Glomerular endothelial cell (primary cell): Measurements from ENCODE around the gene PRKCA. TPM values are rescaled to one million over a fixed set of nuclear protein-coding genes. Genes with fewer than 3 reads are reported as not detected.

Experiments
- DNase-seq: peaks from one replicate; pipeline ENCODE4 v3.0.0-alpha.2; 2011; ENCODE audit warnings: low read depth, low spot score; ENCODE audit errors: extremely low read depth
- total RNA-seq: library from RNA; depleted of rRNA; stranded (reverse); fragments of >200 nt; gene quantifications from 2 replicates; pipeline ENCODE4 v1.2.3, GENCODE V29; 2015

PRKCA gene
- total RNA-seq, 1 donor from 2014 or later, result 18.4 TPM

DNA sequence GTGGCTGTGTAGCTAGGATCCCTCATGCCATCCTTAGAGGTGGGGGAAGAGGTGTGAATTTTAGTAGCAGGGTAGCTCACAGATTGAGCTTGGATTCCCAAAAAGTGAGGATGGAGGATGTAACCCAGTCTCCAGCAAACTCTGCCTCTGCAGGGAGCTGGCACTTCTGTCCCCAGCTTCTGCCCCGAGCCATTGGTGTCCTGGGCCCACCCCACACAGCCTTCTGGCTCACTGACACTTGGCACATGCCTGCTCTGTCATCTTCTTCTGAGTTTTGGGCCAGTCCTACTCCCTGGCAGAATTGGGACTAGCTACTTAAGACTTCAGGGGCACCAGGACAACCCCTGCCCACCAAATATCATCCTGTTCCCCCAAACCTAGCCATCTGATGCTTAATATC, 534.8 kb downstream of the PRKCA start:
- no peak for DNase-seq

DNA sequence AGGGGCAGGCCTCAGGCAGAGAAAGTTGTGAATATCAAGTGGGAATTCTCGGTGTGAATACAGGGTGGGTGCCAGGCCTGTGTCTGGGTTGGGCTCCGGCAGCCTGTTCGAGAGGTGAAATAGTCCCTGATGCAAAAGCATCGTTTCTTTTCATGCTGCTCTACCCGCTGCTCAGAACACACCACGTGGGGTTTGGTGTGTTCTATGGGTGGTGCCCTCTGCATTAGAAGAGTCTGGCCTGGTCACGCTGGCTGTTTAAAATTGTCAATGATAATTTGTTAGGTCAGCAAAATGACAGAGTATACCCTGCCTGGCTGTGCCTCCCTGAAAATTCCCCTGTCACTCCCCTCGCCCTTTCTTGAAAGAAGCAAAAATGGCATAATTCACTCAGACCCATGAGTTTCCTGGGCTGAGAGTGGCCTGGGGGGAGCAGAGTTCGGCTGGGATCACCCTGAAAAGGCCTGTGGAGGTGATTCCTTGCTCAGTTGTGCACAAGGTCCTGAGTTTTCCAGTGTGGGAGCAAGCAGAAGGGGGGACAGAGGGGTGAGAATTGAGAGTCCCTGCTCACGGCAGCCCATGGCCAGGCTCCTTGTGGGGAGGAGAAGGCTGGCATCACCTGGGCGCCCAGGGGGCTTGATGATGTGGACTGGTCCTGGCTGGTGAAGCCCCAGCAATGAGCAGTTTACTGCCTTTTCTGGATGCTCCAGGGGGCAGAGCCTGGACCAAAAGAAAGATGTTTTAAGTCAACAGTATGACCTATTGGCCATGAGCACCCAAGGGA, 535.7 kb downstream of the PRKCA start:
- no peak for DNase-seq

DNA sequence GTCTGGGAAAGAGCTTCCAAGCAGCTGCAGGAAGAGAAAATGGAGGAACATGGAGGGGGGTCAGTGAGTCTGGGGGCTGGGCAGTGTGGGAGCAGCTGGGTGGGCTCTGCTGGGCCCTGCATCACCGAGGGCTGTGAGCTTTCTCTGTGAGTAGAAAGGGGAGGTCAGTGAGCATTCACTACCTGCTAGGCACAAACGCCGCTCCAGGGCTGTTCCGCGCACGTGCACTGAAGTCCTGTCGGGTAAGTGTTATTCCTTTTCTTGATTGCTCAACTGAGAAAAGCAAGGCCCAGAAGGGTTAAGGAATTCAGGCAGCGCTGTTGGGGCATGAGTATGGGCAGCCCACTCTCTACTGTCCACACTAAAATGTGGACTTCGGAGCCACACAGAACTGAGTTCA, 537.2 kb downstream of the PRKCA start:
- no peak for DNase-seq

DNA sequence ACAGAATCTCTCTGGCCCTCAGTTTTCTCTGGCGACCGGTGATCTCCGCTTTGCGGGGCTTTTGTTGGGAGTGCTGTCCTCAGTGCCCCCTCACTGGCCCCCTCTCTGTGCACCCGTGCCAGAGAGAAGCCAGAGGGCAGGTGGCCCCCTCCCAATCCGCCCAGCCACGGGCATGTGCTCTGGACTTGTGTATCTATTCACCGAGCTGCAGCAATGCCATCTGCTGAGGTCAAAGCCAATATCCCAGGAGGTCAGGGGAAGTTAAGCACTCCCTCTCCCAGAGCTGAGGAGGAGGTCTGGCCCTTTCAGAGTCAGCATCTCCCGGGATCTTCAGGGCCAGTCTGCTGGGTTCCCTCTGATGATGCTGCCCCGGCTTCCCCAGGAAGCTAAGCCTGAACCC, 537.6 kb downstream of the PRKCA start:
- DNase-seq, result no peak

DNA sequence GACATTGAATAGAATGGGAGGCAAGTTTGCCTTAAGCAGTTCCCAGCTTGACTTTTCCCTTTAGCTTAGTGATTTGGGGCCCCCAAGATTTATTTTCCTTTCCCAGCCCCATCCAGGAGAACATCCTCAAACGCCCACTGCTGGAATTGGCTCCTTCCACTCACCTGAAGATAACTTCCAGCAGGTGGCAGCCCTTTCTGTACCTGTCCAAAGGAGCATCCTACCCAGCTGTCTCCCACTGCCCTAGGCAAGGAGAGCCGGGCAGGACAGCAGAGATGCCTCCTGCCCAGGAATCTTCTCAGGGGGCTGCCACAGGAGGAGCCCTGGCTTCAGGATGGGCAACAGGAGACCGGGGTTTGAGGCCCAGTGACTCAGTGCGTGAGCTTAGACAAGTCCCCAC, 538.9 kb downstream of the PRKCA start:
- DNase-seq, result no peak

DNA sequence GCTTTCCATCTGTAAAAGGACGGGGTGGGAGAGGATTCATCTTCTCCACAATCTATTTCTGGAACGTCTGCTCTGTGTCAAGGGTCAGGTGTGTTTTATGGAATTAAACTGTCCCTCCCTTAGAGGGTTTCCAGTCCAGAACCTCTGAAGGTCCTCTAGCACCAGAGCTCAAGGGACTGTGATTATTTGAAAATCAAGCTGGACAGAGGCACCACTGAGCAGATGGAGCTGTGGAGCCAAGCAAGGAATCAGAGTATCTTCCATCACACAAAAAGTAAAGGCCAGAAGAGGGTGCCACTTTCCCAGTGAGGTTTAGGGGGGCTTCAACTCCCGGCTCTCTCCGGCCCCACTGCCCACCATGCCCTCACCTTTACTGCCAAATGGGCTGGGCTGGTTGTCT, 539.3 kb downstream of the PRKCA start:
- no peak for DNase-seq

DNA sequence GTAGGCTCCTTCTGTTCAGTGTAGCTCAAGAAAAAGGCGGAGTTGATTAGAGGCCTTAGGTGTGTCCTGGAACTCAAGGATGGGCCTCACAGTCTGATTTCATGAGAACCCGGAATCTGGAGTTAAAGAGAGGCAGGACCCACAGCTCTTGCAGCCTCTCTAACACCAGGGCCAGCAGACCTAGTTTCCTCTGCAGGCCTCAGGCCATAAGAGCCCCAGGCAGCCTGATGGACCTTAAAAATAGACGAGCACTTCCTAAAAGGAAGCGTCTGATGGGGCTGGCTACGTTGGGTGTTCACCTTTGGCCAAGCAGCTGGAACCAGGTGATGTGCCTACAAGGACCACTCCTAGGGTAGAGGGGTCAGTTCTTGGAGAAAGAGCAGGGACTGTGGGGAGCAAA, 540.1 kb downstream of the PRKCA start:
- DNase-seq, result no peak

DNA sequence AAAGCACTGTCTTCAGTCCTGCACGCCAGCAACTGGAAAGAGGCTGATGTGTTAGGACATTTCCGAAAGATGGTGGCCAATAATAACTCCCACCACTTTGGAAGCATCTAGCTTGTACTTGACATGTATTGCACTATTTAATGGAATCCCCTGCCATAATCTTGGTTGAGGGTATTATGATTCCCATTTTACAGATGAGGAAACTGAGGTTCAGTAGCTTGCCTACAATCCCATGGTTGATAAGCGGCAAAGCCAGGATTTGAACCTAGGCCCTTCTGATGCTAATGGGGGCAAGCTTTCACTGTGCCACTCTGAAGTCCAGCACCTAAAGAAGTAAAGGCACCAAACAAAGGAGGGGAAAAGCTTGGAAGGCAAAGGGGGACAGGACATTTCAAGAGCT, 540.5 kb downstream of the PRKCA start:
- no peak for DNase-seq

DNA sequence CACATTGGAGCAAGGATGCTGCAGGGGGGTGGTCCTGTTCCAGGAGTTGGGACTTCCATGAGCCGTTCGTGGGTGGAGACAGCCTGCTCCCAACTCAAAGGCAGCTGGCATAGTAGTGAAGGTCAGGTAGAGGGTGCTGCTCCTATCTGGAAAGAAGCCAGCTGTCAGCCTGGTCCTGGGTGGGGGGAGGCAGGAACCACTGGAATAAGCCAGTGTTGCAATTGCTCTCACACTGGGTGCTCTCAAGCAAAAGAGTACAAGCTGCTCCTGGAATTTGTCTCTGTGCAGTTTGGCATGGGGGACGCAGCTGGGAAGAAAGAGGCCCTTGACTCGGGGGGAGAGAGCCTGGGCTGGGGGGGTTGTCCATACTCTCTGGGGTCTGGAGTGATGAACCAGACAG, 541.2 kb downstream of the PRKCA start:
- DNase-seq, result no peak

DNA sequence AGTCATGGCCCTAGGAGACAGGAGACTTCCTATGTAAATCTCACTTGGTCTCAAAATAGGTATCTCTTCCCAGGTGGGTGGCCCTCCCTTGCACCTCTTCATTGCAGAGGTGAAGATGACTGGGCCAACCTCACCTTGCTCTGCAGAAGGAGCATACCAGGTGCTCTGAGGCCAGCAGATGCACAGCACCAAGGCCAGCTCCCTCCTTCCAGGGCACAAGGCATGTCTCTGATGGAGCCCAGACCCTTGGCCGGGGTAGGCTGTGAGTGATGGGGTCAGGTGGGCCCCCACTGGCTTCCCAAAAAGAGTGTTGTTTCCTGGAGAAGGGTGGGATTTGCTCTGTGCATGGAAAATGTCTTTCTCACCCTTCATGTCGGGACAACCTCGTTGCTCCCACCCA, 545.3 kb downstream of the PRKCA start:
- DNase-seq, result no peak

DNA sequence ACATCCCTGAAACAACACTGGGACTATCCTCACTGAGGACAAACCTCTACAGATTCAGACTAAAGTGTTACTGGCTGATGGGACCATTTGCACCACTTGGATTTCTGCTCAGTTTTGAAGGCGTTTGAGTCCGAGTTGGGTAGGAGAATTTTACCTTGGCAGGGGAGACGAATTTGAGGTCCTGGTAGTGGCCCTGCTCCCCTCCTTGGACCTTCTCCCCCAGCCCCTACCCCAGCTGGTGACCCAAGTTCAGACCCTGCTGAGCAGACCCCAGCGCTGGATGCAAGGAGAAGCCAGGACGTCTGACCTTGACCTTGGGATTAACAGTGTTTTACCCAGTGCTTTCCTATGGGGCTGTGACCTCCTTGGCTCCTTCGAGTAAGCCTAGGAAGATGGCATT, 546.1 kb downstream of the PRKCA start:
- no peak for DNase-seq

DNA sequence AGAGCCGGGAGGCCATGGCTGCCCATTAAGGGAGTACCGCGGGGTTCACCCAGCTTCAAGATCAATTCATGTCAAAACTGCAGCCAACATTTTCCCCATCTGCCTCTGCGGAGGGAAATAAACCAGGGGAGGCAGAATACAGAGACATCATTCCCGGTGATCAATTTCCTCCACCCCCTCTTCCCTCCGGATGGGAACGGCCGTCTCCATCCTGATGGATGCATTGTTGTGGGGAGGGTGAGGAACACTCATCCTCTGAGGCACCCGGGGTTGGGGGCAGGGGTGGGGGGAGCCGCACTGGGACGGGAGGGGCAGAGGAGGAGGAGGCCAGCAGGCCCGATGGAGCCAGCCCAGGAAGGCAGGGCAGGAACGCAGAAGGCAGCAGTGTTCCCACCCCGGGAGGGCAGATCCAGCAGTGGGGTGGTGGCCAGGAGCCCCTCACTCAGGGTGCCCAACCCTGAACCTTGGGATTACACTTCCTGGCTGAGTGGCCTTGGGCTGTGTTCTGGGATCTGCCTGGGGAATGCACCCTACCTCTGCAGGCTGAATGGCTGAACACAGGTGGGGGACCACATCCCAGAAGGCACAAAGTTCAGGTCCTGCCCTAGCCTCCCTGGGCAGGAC, 546.7 kb downstream of the PRKCA start:
- no peak for DNase-seq

DNA sequence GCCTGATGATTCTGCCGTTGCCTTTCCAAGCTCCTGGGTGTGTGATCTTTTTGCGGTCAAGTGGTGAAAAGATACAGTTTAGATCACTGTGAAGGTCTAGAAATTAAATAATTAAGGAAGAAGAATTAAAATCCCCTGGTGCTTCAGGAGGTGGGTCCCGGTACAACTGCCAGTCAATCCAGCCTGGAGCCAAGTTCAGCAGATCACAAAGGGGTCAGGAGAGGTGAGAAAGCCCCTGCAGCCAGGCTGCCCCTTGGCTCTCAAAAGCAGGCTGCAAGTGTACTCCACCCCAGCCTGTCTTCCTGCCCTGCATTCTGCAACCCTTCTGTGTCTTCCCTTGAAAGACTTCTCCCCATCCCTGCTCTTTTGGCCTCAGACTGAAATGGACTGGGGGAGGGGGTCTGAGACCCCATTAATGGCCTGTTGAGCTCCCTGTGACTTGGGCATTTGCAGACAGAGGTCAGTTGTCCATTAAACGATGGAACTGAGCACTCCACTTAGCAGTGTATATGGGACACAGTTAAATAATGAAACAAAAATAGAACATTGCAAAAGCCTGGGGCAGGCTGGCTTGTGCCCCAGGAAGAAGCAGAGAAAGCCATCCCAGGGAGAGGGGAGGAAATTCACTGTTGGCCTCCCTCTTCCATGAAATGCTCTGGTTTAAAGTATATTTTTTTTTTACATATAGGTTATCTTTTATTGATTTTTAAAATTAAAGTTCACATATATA, 547.6 kb downstream of the PRKCA start:
- DNase-seq, result no peak

DNA sequence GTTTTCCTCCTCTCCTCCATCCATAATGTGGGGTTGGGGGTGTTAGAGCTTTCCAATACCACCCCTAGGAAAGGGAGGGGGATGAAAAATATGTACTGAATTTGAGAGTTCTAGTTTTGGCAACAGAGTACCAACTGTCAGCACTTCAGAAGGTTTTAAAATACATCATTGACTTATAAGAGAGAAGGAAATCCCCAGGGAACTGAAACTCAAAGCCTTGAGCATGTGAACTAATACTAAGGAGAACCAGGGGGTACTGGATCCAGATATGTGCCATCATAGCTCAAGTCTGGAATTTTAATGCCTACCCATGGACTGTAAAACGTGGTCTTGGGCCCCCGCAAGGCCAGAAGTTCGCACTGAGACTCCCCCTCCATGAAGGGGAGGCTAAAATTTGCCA, 548.3 kb downstream of the PRKCA start:
- no peak for DNase-seq

DNA sequence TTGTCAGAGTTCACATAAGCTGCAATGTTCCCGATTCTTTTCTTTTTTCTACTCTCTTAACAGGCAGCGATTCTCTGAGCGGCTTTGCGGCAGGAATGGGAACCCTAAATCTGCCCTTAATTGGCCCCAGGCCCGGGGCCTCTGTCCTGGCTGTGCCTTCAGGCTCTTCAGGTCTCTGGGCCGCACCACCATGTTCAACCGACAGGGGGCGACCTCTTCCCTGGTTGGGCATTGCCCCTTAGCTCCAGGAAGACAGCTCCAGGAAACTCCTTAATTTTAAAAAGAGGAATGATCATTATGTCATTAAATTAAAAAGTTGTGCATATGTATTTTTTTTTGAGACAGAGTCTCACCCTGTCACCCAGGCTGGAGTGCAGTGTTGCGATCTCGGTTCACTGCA, 552.8 kb downstream of the PRKCA start:
- DNase-seq, result no peak

DNA sequence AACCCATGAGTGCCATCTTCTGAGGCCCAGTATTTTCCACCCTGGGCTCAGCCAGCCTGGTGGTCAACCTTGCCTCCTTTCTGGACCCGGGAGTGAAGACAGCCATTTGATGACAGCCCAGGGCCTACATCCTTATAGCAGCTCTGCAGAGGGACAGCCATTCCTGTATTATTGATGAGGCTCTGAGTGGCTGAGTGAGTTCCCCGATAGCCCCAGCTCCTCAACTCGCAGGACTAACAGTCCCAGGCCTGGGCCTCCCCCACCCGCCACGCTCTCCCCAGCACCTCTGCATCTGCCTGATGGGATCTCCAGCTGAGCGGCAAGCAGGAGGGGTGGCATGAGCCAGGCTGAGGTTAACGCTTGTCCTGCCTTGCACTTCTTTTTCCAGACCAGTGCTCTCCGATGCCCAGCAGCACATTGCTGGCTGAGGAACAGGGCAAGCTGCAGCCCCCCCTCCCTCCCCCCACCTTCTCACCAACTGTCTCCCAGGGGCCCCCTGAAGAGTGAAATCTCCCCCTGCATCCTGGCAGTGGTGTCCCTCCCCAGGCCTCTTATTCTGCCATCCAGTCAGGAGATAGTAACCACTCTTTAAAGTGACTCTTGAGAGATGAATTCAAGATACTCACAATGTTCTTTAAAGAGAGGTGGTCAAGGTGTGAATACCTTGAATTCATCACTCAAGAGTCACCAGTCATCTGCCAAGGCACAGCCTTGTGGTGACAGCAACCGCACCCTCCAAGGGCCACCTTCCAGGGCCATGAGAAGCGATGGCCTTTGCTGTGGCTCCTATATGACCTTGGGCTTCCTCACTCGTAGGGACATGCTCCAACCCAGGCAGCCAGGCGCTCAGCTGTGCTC, 556.0 kb downstream of the PRKCA start:
- DNase-seq, result no peak

DNA sequence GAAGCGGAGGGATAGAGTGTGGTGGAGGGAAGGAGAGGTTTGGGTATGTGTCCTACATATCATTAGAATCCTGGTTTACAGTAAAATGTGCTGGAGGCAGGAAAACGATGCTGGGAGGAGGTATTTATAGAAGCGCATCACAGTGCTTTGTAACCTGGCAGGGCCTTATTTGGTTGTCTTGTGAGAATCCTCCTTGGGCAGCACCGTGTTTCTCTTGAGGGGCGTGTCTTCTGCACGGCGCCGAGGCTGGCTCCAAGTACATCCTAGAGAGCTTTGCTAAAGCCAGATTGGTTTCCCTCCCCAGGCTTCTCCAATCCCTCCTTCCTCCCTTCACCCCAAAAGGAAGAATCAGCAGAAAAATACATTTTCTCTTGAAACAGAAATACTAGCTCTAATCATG, 556.9 kb downstream of the PRKCA start:
- DNase-seq, result no peak

DNA sequence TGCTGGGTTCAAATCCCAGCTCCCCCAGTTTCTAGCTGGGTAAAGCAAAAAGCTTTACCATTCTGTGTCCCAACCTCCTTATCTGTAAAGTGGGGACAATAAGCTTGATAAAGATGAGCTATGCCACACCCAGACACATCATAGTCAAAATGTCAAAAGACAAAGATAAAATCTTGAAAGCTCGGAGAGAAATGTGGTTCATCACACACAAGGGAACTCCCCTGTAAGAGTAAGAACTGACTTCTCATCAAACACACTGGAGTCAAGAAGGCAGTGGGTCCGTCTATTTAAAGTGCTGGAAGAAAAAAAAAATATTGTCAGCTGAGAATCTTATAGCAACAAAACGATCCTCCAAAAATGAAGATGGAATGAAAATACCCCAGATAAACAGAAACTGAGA, 557.8 kb downstream of the PRKCA start:
- DNase-seq, result no peak
